H1 (cell line): Measurements from ENCODE around the gene GRID1. TPM values are rescaled to one million over a fixed set of nuclear protein-coding genes. Genes with fewer than 3 reads are reported as not detected.
A peak's percentile ranks its signal among the peaks of the same experiment; 100 is the strongest.

Experiments used
- CTCF ChIA-PET: fragments of 300-600 bp; sonication (Branson Sonifier 250); formaldehyde crosslinking; loops from one replicate; lab custom pipeline; 2021; ENCODE audit not compliant: partially characterized antibody; lab: Charles Lee
- POLR2A ChIA-PET: fragments of 300-600 bp; sonication (Branson Sonifier 250); formaldehyde crosslinking; loops from one replicate; lab custom pipeline; 2021; ENCODE audit warnings: inconsistent platforms; ENCODE audit not compliant: partially characterized antibody; lab: Charles Lee
- DNase-seq, 2 experiments: peaks; one replicate each; pipeline versions ENCODE4 v3.0.0 to v3.0.0-alpha.2; 2010 to 2022; ENCODE audit warnings: low spot score in 2 of 2, low read depth in 1 of 2, mixed read lengths in 1 of 2
- FAIRE-seq: peaks from 2 replicates; lab custom pipeline; 2011; peaks lifted over from hg19 to GRCh38; lab: Jason Lieb, UNC
- H2AFZ ChIP-seq: 2 replicates; pipeline ENCODE4 v1.8.1; 2012; ENCODE audit warnings: low read length, inconsistent platforms
- H2AK5ac ChIP-seq: 2 replicates; pipeline ENCODE4 v1.6.1; 2013; ENCODE audit warnings: low read depth, low read length
- H2BK120ac ChIP-seq: replicated peaks from 2 replicates; pipeline ENCODE3; 2013; ENCODE audit warnings: low read depth, low read length, inconsistent platforms
- H2BK12ac ChIP-seq: 2 replicates; pipeline ENCODE4 v1.6.1; 2013; ENCODE audit warnings: low read depth, low read length
- H2BK15ac ChIP-seq: 2 replicates; pipeline ENCODE4 v1.6.1; 2013; ENCODE audit warnings: low read length
- H2BK20ac ChIP-seq: 2 replicates; pipeline ENCODE4 v1.6.1; 2013; ENCODE audit warnings: low read length
- H2BK5ac ChIP-seq: 2 replicates; pipeline ENCODE4 v1.6.1; 2013; ENCODE audit warnings: low read depth, low read length
- H3K14ac ChIP-seq: 2 replicates; pipeline ENCODE4 v1.6.1; 2013; ENCODE audit warnings: inconsistent platforms; ENCODE audit not compliant: insufficient read length
- H3K18ac ChIP-seq: 2 replicates; pipeline ENCODE4 v1.6.1; 2013; ENCODE audit warnings: low read length; ENCODE audit errors: extremely low read depth
- H3K23ac ChIP-seq: 2 replicates; pipeline ENCODE4 v1.6.1; 2013; ENCODE audit warnings: inconsistent platforms; ENCODE audit not compliant: insufficient read length
- H3K23me2 ChIP-seq: 2 replicates; pipeline ENCODE4 v1.6.1; 2013; ENCODE audit warnings: low read depth, low read length
- H3K27ac ChIP-seq: 2 replicates; pipeline ENCODE4 v1.6.1; 2011; ENCODE audit warnings: low read depth, low read length, inconsistent platforms
- H3K27me3 ChIP-seq, 4 experiments: replicated peaks in 1 of 4; 1 replicate in 1 of 4; 2 replicates in 3 of 4; pipeline versions ENCODE4 v1.6.1 to v1.8.1; 2011 to 2013; ENCODE audit warnings: low read length in 3 of 4, mild to moderate bottlenecking in 3 of 4, inconsistent platforms in 2 of 4, mixed read lengths in 2 of 4, moderate library complexity in 1 of 4; ENCODE audit not compliant: control insufficient read depth in 3 of 4, insufficient read depth in 3 of 4; ENCODE audit errors: extremely low read depth in 1 of 4
- H3K36me3 ChIP-seq, 4 experiments: 2 replicates each; pipeline versions ENCODE4 v1.6.1 to v1.8.1; 2011 to 2013; ENCODE audit warnings: mild to moderate bottlenecking in 4 of 4, low read length in 3 of 4, moderate library complexity in 2 of 4, control low read depth in 1 of 4, inconsistent platforms in 1 of 4; ENCODE audit not compliant: insufficient read depth in 4 of 4, control insufficient read depth in 2 of 4
- H3K4ac ChIP-seq: replicated peaks from 2 replicates; pipeline ENCODE3; 2013; ENCODE audit warnings: low read length, low read depth, mixed read lengths, inconsistent platforms; ENCODE audit not compliant: insufficient read length
- H3K4me1 ChIP-seq, 4 experiments: replicated peaks in 1 of 4; 1 replicate in 1 of 4; 2 replicates in 3 of 4; pipeline versions ENCODE4 v1.6.1 to v1.8.1; 2011 to 2013; ENCODE audit warnings: low read length in 3 of 4, inconsistent platforms in 2 of 4, mixed read lengths in 1 of 4; ENCODE audit not compliant: insufficient read depth in 4 of 4, control insufficient read depth in 3 of 4
- H3K4me2 ChIP-seq, 2 experiments: 2 replicates each; pipeline versions ENCODE4 v1.6.1 to v1.8.1; 2011 to 2013; ENCODE audit warnings: low read depth in 2 of 2, low read length in 2 of 2, control low read depth in 1 of 2, inconsistent platforms in 1 of 2, mild to moderate bottlenecking in 1 of 2; ENCODE audit not compliant: insufficient read depth in 1 of 2
- H3K4me3 ChIP-seq, 4 experiments: fragments of 200-600, 300-600 bp in 1 of 4; sonication (generic), shearing (Covaris generic), sonication (Bioruptor Twin) in 1 of 4; 2 replicates each; pipeline versions ENCODE4 v1.5.1 to v1.8.1; 2011 to 2016; ENCODE audit warnings: low read length in 4 of 4, low read depth in 3 of 4, control low read depth in 2 of 4, inconsistent platforms in 2 of 4, mild to moderate bottlenecking in 2 of 4, mixed read lengths in 1 of 4, moderate library complexity in 1 of 4; ENCODE audit not compliant: insufficient read depth in 2 of 4; ENCODE audit errors: extremely low read depth in 1 of 4
- H3K56ac ChIP-seq: replicated peaks from 2 replicates; pipeline ENCODE3; 2013; ENCODE audit warnings: low read depth, mild to moderate bottlenecking, mixed read lengths, low read length, inconsistent platforms; ENCODE audit not compliant: insufficient read length
- H3K79me1 ChIP-seq: 2 replicates; pipeline ENCODE4 v1.6.1; 2013; ENCODE audit warnings: low read depth, low read length, control low read depth
- H3K79me2 ChIP-seq, 2 experiments: 2 replicates each; pipeline versions ENCODE4 v1.6.1 to v1.8.1; 2012 to 2013; ENCODE audit warnings: low read length in 2 of 2, mild to moderate bottlenecking in 2 of 2, inconsistent platforms in 1 of 2; ENCODE audit not compliant: insufficient read depth in 2 of 2, control insufficient read depth in 1 of 2
- H3K9ac ChIP-seq, 4 experiments: replicated peaks in 1 of 4; 1 replicate in 1 of 4; 2 replicates in 3 of 4; pipeline versions ENCODE4 v1.6.1 to v1.8.1; 2011 to 2013; ENCODE audit warnings: low read depth in 3 of 4, low read length in 3 of 4, control low read depth in 2 of 4, mild to moderate bottlenecking in 2 of 4, moderate library complexity in 2 of 4, inconsistent platforms in 1 of 4; ENCODE audit errors: extremely low read depth in 1 of 4
- H3K9me3 ChIP-seq, 2 experiments: 2 replicates each; pipeline versions ENCODE4 v1.6.1 to v1.8.1; 2012 to 2013; ENCODE audit warnings: mild to moderate bottlenecking in 2 of 2, moderate library complexity in 2 of 2, control low read depth in 1 of 2, inconsistent platforms in 1 of 2, low read depth in 1 of 2, low read length in 1 of 2, mixed read lengths in 1 of 2; ENCODE audit not compliant: insufficient read depth in 2 of 2
- H4K20me1 ChIP-seq, 2 experiments: replicated peaks in 1 of 2; 2 replicates each; pipeline versions ENCODE3 to v1.8.1; 2011 to 2013; ENCODE audit warnings: inconsistent platforms in 2 of 2, low read length in 2 of 2, mild to moderate bottlenecking in 1 of 2; ENCODE audit not compliant: insufficient read depth in 2 of 2, control insufficient read depth in 1 of 2
- H4K5ac ChIP-seq: 2 replicates; pipeline ENCODE4 v1.6.1; 2013; ENCODE audit warnings: low read length, low read depth, mixed read lengths, inconsistent platforms; ENCODE audit not compliant: insufficient read length
- H4K8ac ChIP-seq: 2 replicates; pipeline ENCODE4 v1.8.0; 2013; ENCODE audit warnings: mild to moderate bottlenecking, moderate library complexity, low read length, inconsistent platforms; ENCODE audit not compliant: insufficient read depth; ENCODE audit errors: extremely low read depth
- H4K91ac ChIP-seq: replicated peaks from 2 replicates; pipeline ENCODE3; 2013; ENCODE audit warnings: low read length, mixed read lengths, inconsistent platforms; ENCODE audit not compliant: insufficient read length
- BACH1 ChIP-seq: IDR thresholded peaks from 2 replicates; pipeline ENCODE4 v1.6.1; 2012; ENCODE audit warnings: low read length, improper control_type of control experiment
- RAD21 ChIP-seq, 2 experiments: IDR thresholded peaks in 1 of 2; conservative IDR thresholded peaks in 1 of 2; 2 replicates each; pipeline ENCODE4 v1.6.1; 2011; ENCODE audit warnings: low read depth in 2 of 2, low read length in 2 of 2, improper control_type of control experiment in 1 of 2, inconsistent platforms in 1 of 2, mild to moderate bottlenecking in 1 of 2, moderate library complexity in 1 of 2
- WGBS, 2 experiments: shearing (Covaris generic) in 1 of 2; methylation state at CpG; one replicate each; pipeline versions ENCODE4 v1.1.6 to v1.1.7; 2013 to 2015; ENCODE audit warnings: low lambda C conversion rate in 2 of 2, mixed read lengths in 2 of 2, inconsistent platforms in 1 of 2, low coverage in 1 of 2, missing lambda C conversion rate in 1 of 2; ENCODE audit not compliant: insufficient replicate concordance in 2 of 2, insufficient coverage in 1 of 2, insufficient read length in 1 of 2; ENCODE audit errors: extremely low coverage in 1 of 2, missing lambda C conversion rate in 1 of 2; 5-methylcytosine and 5-hydroxymethylcytosine counted together
- polyA plus RNA-seq, 7 experiments: library from polyadenylated mRNA; depleted of rRNA in 3 of 7; stranded (reverse) in 5 of 7; unstranded in 2 of 7; fragments of >200 nt in 5 of 7; fragments of 200-250 nt in 2 of 7; gene quantifications; 1 replicate in 5 of 7; 2 replicates in 1 of 7; 4 replicates in 1 of 7; pipeline versions ENCODE4 v1.2.1 to v1.2.3, GENCODE V29; 2011 to 2013; ENCODE audit warnings: missing spikeins in 2 of 7, mixed read lengths in 2 of 7
- total RNA-seq: library from RNA; stranded (reverse); fragmentation: NEBNext Ultra II Directional; extraction: Animal tissue kit (Norgen Biotek cat#: 25700); gene quantifications from 2 replicates; pipeline ENCODE4 v1.2.1, GENCODE V29; 2021

GRID1 gene
- total and polyA plus RNA-seq, 2 of the 8 experiments (the other 6 are each of a cell fraction or from before 2014, with no cell fraction given): 0.22 to 0.30 TPM

DNA sequence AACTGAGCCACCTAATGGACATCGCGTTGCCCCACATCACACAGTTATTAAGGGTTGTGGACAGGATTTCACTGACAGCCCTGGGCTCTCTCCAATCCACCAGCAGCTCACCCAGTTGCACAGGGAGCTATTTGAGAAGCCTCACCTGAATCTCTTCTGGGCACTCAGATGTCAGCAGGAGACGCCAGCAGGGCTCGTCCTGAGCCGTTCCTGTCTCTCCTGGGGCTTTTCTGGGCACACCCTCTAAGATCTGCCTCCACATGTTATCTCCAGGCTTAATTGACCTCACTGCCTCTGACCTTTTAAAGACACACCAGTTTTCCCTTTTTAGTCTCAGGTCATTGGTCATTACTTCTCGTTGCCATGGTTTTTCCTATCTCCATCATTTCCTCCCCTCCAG is 63.0 kb downstream of the GRID1 start:
- Histone ChIP-seq H4K20me1 (no peaks in the 10 kb centered on the region), H3K79me2 (no peaks in the 10 kb centered on the region), H2BK5ac (no peak overlapping the region), H3K4me1 (peaks cover 0 to under 1% (median 0%) of the 10 kb centered on the region in 4 experiments; a peak in 1 of 7 replicates), H2BK12ac (no peak overlapping the region), H2BK120ac (no peak overlapping the region), H3K36me3 (no peaks in the 10 kb centered on the region), H3K9ac (no peak overlapping the region), H3K4me2 (no peak overlapping the region), H2BK20ac (no peak overlapping the region), H3K27ac (no peak overlapping the region), H3K4me3 (no peak overlapping the region), H2AFZ (no peak overlapping the region), H4K8ac (no peak overlapping the region), H2AK5ac (no peak overlapping the region), H2BK15ac (no peak overlapping the region), H4K5ac (no peak overlapping the region), H3K4ac (no peak overlapping the region), H3K56ac (no peak overlapping the region), H4K91ac (no peak overlapping the region), H3K23ac (no peak overlapping the region), H3K23me2 (no peaks in the 10 kb centered on the region), H3K14ac (no peak overlapping the region), H3K18ac (no peak overlapping the region), H3K27me3 (0 out of 7 replicates have a peak, but pooled peaks cover 0 to 3% (median 1%) of the 10 kb centered on the region in 4 experiments), H3K9me3 (no peaks in the 10 kb centered on the region), H3K79me1 (no peaks in the 10 kb centered on the region)
- ChIA-PET POLR2A (no interaction called here), CTCF (interaction anchor here (0.9 to 5.7 kb wide), 9 partner anchors 12 to 202 kb away, joined by 3 to 33 read pairs (median 5); no protein-coding TSS in a partner anchor)
- no peak for DNase-seq
- no peak for FAIRE-seq
- TF ChIP-seq RAD21 (IDR thresholded peaks at IDR 0.05 in 1 of 2, conservative IDR thresholded peaks at IDR 0.05 in 1 of 2; ENCODE audit: low read depth in 2 of 2, low read length in 2 of 2) (peak in 1 of 2 experiments; percentile 18; a peak in 1 of 4 replicates), BACH1 (no peak)
- 94% methylated on average over 5 of the region's 6 CpGs; no CpG with 5 or more reads in 1 of the 2 experiments for WGBS, 2 experiments
